BLaER1 (cell line): ENCODE results near the gene HIRA.
"Not testable (repeated sequence)": the region's sequence is repeated elsewhere in the genome, so short reads cannot be mapped to it uniquely, and the experiment has no call there.

ENCODE experiments used
- H3K27ac ChIP-seq: shearing (Covaris generic); formaldehyde crosslinking; 2 replicates; pipeline ENCODE4 v1.8.1; 2022
- H3K27me3 ChIP-seq: shearing (Covaris generic); formaldehyde crosslinking; 2 replicates; pipeline ENCODE4 v1.8.1; 2022
- H3K36me3 ChIP-seq: shearing (Covaris generic); formaldehyde crosslinking; 2 replicates; pipeline ENCODE4 v1.8.1; 2022
- H3K4me1 ChIP-seq: shearing (Covaris generic); formaldehyde crosslinking; 2 replicates; pipeline ENCODE4 v1.8.1; 2022
- H3K4me2 ChIP-seq: shearing (Covaris generic); formaldehyde crosslinking; 2 replicates; pipeline ENCODE4 v1.8.1; 2022
- H3K4me3 ChIP-seq: shearing (Covaris generic); formaldehyde crosslinking; 2 replicates; pipeline ENCODE4 v1.8.1; 2022
- H3K9ac ChIP-seq: shearing (Covaris generic); formaldehyde crosslinking; 2 replicates; pipeline ENCODE4 v1.8.1; 2022
- H3K9me3 ChIP-seq: shearing (Covaris generic); formaldehyde crosslinking; 2 replicates; pipeline ENCODE4 v1.8.1; 2022
- H4K20me1 ChIP-seq: shearing (Covaris generic); formaldehyde crosslinking; 2 replicates; pipeline ENCODE4 v1.8.1; 2022
- Cebpa-rat ChIP-seq: shearing (Covaris generic); IDR thresholded peaks from 2 replicates; pipeline ENCODE4 v1.8.1; 2022

Gene HIRA

DNA sequence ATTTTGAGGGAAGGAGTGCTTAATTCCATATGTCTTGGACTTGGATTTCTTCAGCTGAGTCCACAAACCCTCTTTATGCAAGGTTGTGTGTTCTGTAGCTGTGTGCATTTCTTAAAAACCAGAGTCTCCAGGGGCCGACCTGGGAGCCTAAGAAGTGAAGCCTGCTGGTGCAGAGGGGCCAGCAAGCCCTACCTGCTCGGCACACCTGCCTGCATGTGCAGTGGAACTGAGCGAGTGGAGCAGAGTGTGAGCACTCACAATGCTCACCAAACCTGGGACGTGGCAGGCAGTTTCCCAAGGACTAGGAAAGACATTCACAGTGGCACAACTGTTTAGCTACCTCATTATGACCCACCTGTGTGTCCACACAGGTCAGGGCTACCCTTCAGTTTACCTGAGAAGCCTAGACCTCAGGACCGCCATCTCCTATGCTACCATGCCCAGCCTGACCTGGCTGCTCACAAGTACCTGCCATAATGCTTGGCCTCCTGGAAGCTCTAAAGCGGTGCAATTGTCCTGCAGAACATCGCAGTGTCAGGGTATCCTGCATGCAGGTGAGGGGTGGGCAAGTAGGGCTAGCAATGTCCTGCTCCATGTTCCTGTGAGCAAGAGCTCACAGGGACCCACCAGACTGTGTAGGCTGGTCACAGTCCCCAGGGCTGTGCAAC lies 12.1 kb upstream of the HIRA start:
- peaks cover 69% of the 10 kb centered on the region for H4K20me1 ChIP-seq
- no peak overlapping the region for H3K9ac ChIP-seq
- no peak for TF ChIP-seq Cebpa-rat
- no peak overlapping the region for H3K27ac ChIP-seq
- H3K4me2 ChIP-seq = no peak overlapping the region
- no peak overlapping the region for H3K4me3 ChIP-seq
- no peaks in the 10 kb centered on the region for H3K27me3 ChIP-seq
- peaks cover 24% of the 10 kb centered on the region for H3K4me1 ChIP-seq
- peaks cover 70% of the 10 kb centered on the region for H3K36me3 ChIP-seq
- H3K9me3 ChIP-seq = no peaks in the 10 kb centered on the region

DNA sequence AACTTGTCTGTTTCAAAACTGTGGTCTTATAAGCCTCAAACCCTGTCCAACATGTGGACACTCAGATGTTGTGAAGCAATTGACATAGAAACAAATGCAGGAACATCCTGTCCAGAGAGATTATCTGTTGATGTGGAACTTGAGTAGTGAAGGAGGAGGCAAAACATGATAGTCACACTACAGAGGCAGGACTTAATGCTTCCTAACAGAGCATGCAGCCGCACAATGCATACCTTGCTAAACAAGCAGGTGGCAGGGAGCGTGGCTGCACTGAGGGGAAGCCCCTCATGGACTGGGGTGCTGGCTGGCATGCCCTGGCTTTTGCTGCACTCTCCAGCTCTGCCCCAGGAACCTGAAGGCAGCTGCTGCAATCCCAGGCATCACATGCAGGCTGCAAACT lies 10.6 kb upstream of the HIRA start:
- H3K27ac ChIP-seq = no peak overlapping the region
- no peak overlapping the region for H3K9ac ChIP-seq
- no peak overlapping the region for H3K4me3 ChIP-seq
- no peaks in the 10 kb centered on the region for H3K9me3 ChIP-seq
- peaks cover 17% of the 10 kb centered on the region for H3K4me1 ChIP-seq
- H3K36me3 ChIP-seq = peaks cover 82% of the 10 kb centered on the region
- H4K20me1 ChIP-seq = peaks cover 69% of the 10 kb centered on the region
- no peak for TF ChIP-seq Cebpa-rat
- H3K4me2 ChIP-seq = no peak overlapping the region
- no peaks in the 10 kb centered on the region for H3K27me3 ChIP-seq

DNA sequence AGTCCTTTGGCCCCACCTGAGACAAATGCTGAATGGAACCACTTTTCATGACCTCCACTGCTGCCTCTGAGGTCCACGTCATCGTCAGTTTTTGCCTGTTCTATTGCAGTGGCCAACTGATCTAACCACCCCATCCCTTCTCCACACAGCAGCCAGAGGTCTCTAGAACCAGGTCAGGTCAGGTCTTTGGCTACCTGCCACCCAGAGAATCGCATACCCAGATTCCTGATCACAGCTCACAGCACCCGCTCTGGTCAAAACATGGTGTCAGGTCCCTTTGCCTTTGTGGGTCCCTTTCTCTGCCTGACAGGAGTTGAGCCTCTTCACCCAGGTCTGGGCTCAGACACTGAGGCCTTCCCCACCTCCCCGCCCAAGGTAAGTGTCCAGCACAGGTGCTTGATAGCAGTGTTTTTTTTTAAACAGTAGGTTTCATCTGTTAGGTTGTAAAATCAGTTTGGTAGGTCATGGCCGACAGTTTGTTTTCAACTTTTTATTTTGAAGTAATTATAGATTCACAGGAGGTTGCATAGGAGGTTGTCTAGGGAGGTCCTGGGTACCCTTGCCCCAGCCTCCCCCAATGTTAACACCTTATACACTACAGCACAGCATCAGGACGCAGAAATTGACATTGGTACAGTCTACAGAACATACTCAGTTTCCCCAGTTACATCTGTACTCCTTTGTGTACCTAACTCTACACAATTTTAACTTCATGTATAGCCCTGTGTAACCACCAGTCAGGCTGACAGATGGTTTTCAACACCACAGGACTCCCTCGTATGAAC lies 9.1 kb upstream of the HIRA start:
- Histone ChIP-seq H3K9ac (no peak overlapping the region), H3K4me1 (peaks cover 19% of the 10 kb centered on the region), H3K36me3 (peaks cover 92% of the 10 kb centered on the region), H3K4me3 (no peak overlapping the region), H3K27me3 (no peaks in the 10 kb centered on the region), H3K9me3 (no peaks in the 10 kb centered on the region), H4K20me1 (peaks cover 66% of the 10 kb centered on the region), H3K27ac (no peak overlapping the region), H3K4me2 (no peak overlapping the region)
- no peak for TF ChIP-seq Cebpa-rat

DNA sequence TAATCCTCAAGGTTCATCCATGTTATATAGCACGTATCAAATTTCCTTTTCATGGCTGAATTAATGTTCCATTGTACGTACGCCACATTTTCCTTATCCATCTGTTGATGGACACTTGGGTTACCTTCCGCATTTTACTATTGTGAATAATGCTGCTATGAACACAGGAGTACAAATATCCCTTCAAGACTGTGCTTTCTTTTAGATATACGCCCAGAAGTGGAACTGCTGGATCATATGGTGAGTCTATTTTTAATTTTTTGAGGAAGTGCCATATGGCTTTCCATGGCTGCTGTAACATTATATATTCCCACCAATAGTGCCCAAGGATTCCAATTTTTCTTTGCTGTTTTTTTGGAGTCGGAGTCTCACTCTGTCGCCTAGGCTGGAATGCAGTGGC lies 6.8 kb upstream of the HIRA start:
- Histone ChIP-seq H3K9ac (no peak overlapping the region), H4K20me1 (peaks cover 46% of the 10 kb centered on the region), H3K4me1 (peaks cover 38% of the 10 kb centered on the region), H3K27ac (no peak overlapping the region), H3K9me3 (no peaks in the 10 kb centered on the region), H3K4me3 (no peak overlapping the region), H3K27me3 (no peaks in the 10 kb centered on the region), H3K36me3 (peaks cover 73% of the 10 kb centered on the region), H3K4me2 (no peak overlapping the region)
- TF ChIP-seq Cebpa-rat = no peak

DNA sequence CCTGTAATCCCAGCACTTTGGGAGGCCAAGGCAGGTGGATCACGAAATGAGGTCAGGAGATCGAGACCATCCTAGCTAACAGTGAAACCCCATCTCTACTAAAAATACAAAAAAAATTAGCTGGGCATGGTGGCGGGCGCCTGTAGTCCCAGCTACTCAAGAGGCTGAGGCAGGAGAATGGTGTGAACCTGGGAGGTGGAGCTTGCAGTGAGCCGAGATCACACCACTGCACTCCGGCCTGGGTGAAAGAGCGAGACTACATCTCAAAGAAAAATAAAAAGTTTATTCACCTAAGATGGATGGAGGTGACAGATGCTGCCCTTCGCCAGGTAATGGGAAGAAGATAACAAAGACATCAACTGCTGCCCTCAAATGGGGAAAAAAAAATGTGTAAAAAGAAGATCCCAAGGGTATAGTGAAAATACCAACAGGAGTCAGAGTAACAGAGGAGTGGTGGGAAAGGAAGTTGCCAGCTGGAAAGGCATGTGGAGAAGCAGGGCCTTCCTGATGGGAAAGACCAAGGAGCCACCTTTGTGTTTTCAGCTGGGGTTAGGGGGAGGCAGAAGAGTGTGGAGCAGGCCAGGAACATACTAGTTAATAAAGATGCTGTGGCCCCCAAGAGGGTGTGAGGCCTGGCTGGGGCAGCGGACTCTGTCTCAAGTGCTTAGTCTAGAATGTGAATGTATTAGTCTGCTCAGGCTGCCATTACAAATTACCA lies 5.1 kb upstream of the HIRA start:
- not testable (repeated sequence) for H3K4me3 ChIP-seq, H3K27ac ChIP-seq, H3K27me3 ChIP-seq, H3K9ac ChIP-seq, H3K9me3 ChIP-seq
- peaks cover 30% of the 10 kb centered on the region; the same call in 1 of the 2 replicates for H4K20me1 ChIP-seq
- H3K36me3 ChIP-seq = peaks cover 56% of the 10 kb centered on the region
- peak overlapping the region; percentile 85 for H3K4me2 ChIP-seq
- H3K4me1 ChIP-seq = peaks cover 45% of the 10 kb centered on the region

DNA sequence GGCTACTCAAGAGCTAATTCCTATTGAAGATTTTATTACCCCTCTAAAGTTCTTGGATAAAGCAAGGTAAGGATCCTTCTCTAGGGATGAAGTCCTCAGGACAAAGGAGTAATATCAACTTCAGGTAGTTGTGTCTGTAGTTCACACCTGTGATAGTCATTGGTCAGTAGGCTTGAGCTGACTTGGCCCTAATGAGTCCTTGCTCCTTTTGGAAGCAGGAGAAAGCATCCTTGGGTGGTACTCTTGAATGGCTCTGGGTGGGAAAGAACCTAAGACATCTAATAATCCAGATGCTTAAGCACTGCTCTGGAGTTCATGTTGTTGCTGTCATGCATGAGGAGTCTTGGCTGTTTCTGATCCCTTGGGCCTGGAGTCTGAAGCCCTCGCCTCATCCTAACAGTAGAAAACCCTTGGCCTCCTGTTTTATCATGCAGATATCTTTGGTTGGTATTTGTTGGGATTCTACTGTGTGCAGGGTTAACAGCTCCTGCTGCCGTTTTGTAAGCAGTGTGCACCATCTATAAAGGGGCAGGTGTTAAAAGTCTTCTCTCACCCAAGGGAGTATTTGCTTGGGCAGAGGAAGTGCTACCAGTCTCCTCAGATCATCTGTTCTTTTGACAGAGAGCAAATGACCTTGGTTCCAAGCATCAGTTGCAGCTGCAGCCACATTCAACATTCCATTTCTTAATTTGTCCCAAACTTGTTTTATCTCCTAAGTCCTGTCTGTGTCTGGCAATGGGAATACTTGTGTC lies 3.5 kb upstream of the HIRA start:
- Histone ChIP-seq H3K4me2 (peak overlapping the region; percentile 85), H3K4me3 (no peak overlapping the region), H3K36me3 (peaks cover 40% of the 10 kb centered on the region), H3K9ac (no peak overlapping the region), H4K20me1 (peaks cover 27% of the 10 kb centered on the region), H3K27ac (peak overlapping the region; percentile 4), H3K27me3 (no peaks in the 10 kb centered on the region), H3K4me1 (peaks cover 53% of the 10 kb centered on the region), H3K9me3 (no peaks in the 10 kb centered on the region)
- TF ChIP-seq Cebpa-rat = no peak

DNA sequence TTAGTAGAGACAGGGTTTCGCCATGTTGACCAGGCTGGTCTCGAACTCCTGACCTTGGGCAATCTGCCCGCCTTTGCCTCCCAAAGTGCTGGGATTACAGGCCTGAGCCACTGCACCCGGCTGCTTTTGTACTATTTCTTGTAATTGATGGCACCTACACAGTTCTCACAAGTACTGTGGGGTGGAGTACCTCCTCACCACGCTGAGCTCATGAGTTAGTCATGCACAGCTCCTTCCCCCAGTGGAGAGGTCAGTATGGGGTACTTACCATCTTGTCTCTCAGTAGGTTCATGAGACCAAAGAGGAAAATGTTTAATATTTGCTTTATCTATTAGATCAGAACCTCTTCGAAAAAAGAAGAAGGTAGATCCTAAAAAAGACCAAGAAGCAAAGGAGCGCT lies 2.9 kb upstream of the HIRA start:
- no peak for TF ChIP-seq Cebpa-rat
- H4K20me1 ChIP-seq = peaks cover 33% of the 10 kb centered on the region
- no peaks in the 10 kb centered on the region for H3K9me3 ChIP-seq
- H3K4me3 ChIP-seq = no peak overlapping the region
- H3K4me1 ChIP-seq = peaks cover 59% of the 10 kb centered on the region
- peak overlapping the region; percentile 85 for H3K4me2 ChIP-seq
- H3K36me3 ChIP-seq = peaks cover 35% of the 10 kb centered on the region
- H3K27ac ChIP-seq = no peak overlapping the region
- no peak overlapping the region for H3K9ac ChIP-seq
- no peaks in the 10 kb centered on the region for H3K27me3 ChIP-seq

DNA sequence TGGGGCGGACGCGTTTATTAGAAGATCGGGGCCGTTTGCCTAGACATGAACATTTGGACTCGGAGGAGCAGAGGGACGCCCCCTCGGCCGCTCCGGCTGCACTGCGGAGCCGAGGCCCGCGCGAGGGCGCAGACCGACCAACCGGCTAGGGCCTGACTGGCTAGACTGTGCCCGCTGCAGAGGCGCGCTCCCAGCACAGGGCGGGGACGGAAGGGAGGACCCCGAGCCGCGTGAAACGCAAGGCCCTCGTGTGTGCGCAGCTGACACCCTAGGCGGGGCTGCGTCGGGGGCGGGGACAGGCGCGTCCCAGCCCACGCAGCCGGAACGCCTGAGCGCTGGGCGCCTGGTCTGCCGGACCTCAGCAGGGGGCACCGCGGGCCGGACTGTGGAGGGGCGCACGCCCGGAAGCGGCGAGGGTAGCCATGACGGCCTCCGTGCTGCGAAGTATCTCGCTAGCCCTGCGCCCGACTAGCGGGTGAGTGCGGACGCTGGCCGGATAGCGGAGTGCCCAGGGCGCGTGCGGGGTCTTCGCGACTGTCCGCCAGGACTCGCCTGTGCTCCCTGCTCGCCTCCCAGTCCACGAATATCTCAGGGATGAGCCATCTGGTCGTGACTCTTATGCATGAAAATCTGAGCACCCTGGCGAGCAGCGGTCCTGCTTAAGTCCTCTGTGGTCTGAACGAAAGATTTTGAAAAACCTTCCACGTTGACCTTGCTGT lies 759 bp upstream of the HIRA start, which contains the start of gene MRPL40:
MRPL40 (plus strand) TSS at position 413 of the 719 bp plus-strand sequence; CDS start at position 423, 10 bp downstream.
- Histone ChIP-seq H3K36me3 (peaks cover 27% of the 10 kb centered on the region), H3K4me3 (peak within 1 kb of the TSS; percentile 79), H3K4me2 (peak within 1 kb of the TSS; percentile 91), H3K27me3 (no peaks in the 10 kb centered on the region), H3K9me3 (no peaks in the 10 kb centered on the region), H3K4me1 (peaks cover 61% of the 10 kb centered on the region), H3K9ac (peak within 1 kb of the TSS; percentile 96), H4K20me1 (peaks cover 54% of the 10 kb centered on the region), H3K27ac (peak within 1 kb of the TSS; percentile 97)
- TF ChIP-seq Cebpa-rat = no peak

DNA sequence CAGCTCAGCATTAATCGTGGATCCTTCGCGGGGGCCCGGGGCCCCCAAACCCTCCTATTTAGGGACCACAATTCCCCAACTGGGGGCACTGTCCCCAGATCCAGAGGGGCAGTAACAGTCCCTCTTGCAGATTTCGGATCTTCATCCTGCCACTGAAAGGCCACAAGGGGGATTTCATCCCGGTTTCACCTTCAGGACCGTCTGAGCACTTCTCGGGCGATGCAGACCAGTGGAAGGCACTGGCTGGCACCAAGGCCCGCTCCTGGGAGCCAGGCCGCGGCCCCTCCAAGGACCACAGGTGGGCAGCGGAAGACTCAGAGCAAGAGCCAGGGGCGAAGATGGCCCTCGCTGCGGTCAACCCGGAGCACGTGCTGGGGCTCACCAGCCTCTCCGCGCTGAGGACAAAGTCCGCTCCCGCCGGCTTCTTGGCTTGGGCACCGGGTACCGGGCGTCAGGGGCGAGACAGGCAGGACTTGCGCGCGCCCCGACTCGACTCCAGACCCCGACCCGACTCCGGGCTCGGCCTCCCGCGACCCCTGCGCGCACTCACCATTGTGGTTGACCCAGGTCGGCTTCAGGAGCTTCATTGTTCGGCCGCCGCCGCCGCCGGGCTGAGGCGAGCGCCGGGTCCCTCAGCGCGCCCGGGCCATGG lies 517 bp downstream of the HIRA start:
- Histone ChIP-seq H3K4me1 (peaks cover 50% of the 10 kb centered on the region), H3K4me3 (peak overlapping the region; percentile 79), H4K20me1 (peaks cover 60% of the 10 kb centered on the region), H3K9me3 (no peaks in the 10 kb centered on the region), H3K9ac (peak overlapping the region; percentile 96), H3K27ac (peak overlapping the region; percentile 97), H3K36me3 (peaks cover 30% of the 10 kb centered on the region), H3K27me3 (no peaks in the 10 kb centered on the region), H3K4me2 (peak overlapping the region; percentile 91)
- no peak for TF ChIP-seq Cebpa-rat
